22Rv1 (cell line): Measurements from ENCODE around the gene HAND1.

Experiments used
- ZFX ChIP-seq: fragments of 450-650 bp; IDR thresholded peaks from 2 replicates; pipeline ENCODE4 v1.6.1; 2017; ENCODE audit warnings: antibody characterized with exemption, borderline replicate concordance
- TF ChIP-seq, protein P1 (sequence below): fragments of 450-650 bp; IDR thresholded peaks from 2 replicates; pipeline ENCODE4 v1.5.1; 2017; ENCODE audit warnings: mild to moderate bottlenecking

DNA sequence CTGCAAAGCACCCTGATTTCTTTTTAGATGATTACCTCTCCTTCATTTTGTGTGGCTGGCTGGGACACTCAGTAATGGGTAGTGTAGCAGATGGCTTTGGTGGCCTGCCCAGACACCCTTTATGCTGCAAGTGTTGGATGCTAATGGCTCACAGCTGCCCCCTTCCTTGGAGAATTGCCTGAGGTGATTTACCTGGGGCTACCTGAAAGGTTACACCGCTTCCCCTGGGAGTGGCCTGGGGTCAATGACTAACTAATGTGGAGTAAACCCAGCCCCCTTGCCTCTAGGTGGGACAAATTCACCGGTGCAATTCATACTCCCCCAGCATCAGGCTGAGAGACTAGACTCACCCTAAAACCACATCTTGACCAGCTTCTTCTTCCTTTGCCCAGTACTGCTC is 23.5 kb upstream of the HAND1 start:
- TF ChIP-seq, protein P1, sequence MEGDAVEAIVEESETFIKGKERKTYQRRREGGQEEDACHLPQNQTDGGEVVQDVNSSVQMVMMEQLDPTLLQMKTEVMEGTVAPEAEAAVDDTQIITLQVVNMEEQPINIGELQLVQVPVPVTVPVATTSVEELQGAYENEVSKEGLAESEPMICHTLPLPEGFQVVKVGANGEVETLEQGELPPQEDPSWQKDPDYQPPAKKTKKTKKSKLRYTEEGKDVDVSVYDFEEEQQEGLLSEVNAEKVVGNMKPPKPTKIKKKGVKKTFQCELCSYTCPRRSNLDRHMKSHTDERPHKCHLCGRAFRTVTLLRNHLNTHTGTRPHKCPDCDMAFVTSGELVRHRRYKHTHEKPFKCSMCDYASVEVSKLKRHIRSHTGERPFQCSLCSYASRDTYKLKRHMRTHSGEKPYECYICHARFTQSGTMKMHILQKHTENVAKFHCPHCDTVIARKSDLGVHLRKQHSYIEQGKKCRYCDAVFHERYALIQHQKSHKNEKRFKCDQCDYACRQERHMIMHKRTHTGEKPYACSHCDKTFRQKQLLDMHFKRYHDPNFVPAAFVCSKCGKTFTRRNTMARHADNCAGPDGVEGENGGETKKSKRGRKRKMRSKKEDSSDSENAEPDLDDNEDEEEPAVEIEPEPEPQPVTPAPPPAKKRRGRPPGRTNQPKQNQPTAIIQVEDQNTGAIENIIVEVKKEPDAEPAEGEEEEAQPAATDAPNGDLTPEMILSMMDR, result no peak
- TF ChIP-seq ZFX, result no peak
